ENCODE data around the gene CD3E. TPM values are rescaled to one million over a fixed set of nuclear protein-coding genes. Genes with fewer than 3 reads are reported as not detected.

CD3E gene
- total and polyA plus RNA-seq, 9 of the 15 experiments (the other 6 are each of a cell fraction or from before 2014, with no cell fraction given), result 0.07 to 0.62 (median 0.19) TPM; not detected in 5

GRCh38 chr11:118263112-118263511 is 41.4 kb upstream of the CD3E start:
- CTCF ChIA-PET (ENCODE audit: low intra/inter-chr PET ratio), result no interaction called here
- H3K27me3 ChIP-seq (ENCODE audit: control insufficient read depth in 2 of 2, insufficient read depth in 2 of 2, low read length in 2 of 2), result peaks cover 31 to 37% of the 10 kb centered on the region in 2 experiments
- H3K27ac ChIP-seq (ENCODE audit: extremely low read depth, low read depth, low read length), result no peak overlapping the region
- no peak overlapping the region for H3K9ac ChIP-seq (ENCODE audit: insufficient read depth in 1 of 2, low read depth in 2 of 2, low read length in 2 of 2)
- TF ChIP-seq HDAC3 (IDR thresholded peaks at IDR 0.05; ENCODE audit: borderline replicate concordance, partially characterized antibody), result no peak
- no peak for TF ChIP-seq UBTF (IDR thresholded peaks at IDR 0.05; ENCODE audit: borderline replicate concordance in 1 of 2, low read depth in 2 of 2, low read length in 2 of 2)
- no peak for TF ChIP-seq ZNF695 (CRISPR knock-in tag; IDR thresholded peaks at IDR 0.05)
- no peak for TF ChIP-seq ZNF668 (CRISPR knock-in tag; IDR thresholded peaks at IDR 0.05)
- no peak for TF ChIP-seq HDAC1 (IDR thresholded peaks at IDR 0.05)
- TF ChIP-seq PHB2 (IDR thresholded peaks at IDR 0.05; ENCODE audit: low read depth), result no peak
- no peak for TF ChIP-seq IFI16 (CRISPR knock-in tag; IDR thresholded peaks at IDR 0.05)
- no peaks in the 10 kb centered on the region for H4K20me1 ChIP-seq (replicated peaks; ENCODE audit: control insufficient read depth, insufficient read depth, low read length)
- H3K4me2 ChIP-seq (ENCODE audit: insufficient read depth, low read length), result no peak overlapping the region
- H3K4me1 ChIP-seq (replicated peaks in 1 of 2; ENCODE audit: control insufficient read depth in 2 of 2, insufficient read depth in 2 of 2, low read length in 2 of 2), result no peaks in the 10 kb centered on the region
- POLR2A ChIA-PET, result no interaction called here
- H2AFZ ChIP-seq (ENCODE audit: low read depth, low read length), result no peak overlapping the region
- no TSS peak for BruUV-seq (replicated peaks)
- H3K79me2 ChIP-seq (ENCODE audit: control insufficient read depth, insufficient read depth, low read length), result no peaks in the 10 kb centered on the region
- WGBS (ENCODE audit: insufficient coverage, low coverage, missing lambda C conversion rate), result 7% methylated on average over 4 of the region's 4 CpGs
- intact Hi-C loops (cut with micrococcal nuclease) (no loop called here), in situ Hi-C loops (cut with MboI) (no loop called here)
- FAIRE-seq (no peak), DNase-seq (ENCODE audit: extremely low read depth in 1 of 4, low spot score in 3 of 4) (no peak), ATAC-seq (no peak)
- H3K9me3 ChIP-seq (replicated peaks; ENCODE audit: control insufficient read depth, insufficient read depth, low read depth, low read length), result 0 out of 2 replicates have a peak, but pooled peaks cover 2% of the 10 kb centered on the region
- no peaks in the 10 kb centered on the region for H3K9me1 ChIP-seq (ENCODE audit: control insufficient read depth, insufficient read depth, low read length)
- no peaks in the 10 kb centered on the region for H3K36me3 ChIP-seq (ENCODE audit: control insufficient read depth, insufficient read depth, low read length)
- H3K4me3 ChIP-seq, result no peak overlapping the region

Measured in K562 (cell line).